Heart left ventricle (tissue), 13 donors: ENCODE results near the gene MYL9.

Source experiments
- POLR2A ChIP-seq, 2 donors: fragments of 450-650 bp; IDR thresholded peaks; one replicate each; pipeline ENCODE4 v1.6.1; 2017; ENCODE audit warnings: antibody characterized with exemption in 2 of 2, mild to moderate bottlenecking in 2 of 2, moderate library complexity in 2 of 2
- TF ChIP-seq, protein P1 (sequence below), 12 donors: fragments of 200-600 bp; sonication (generic) in 4 of 12; IDR thresholded peaks; one replicate each; pipeline versions ENCODE4 v1.5.0 to v1.8.0; 2018 to 2022; ENCODE audit warnings: antibody characterized with exemption in 12 of 12, mild to moderate bottlenecking in 5 of 12
- donor health status: ischemic (EF 13 %, LVEDD 7.1; RV severe dilation, severe dysfunction).
- donor health status: DM: no; HTN: yes; CAD: no.
- donor health status: DM: no; HTN: no; CAD: no.
- donor health status: ischemic (EF 25% LVEDD 6.9; RV normal size, moderate dysfunction).
- donor health status: ischemic (EF 25% LVEDD 5.7; RV mildly dilated, moderate dysfunction).
- donor health status: ischemic (EF 35%, LVEDD 5.7; RV mildly dilated, moderate dysfunction).
- donor health status: nonischemic (EF 11% LVEDD 7.7; RV severe dilation, severe dysfunction).
- donor health status: DM: yes; HTN: yes; CAD: no.
- donor health status: PGD.
- donor health status: ischemic (EF 29% LVEDD 5.4; RV normal size, mild dysfunction).
- donor health status: nonischemic (EF 23%, LVEDD 6.1; RV moderate dilation, normal function).

- TF ChIP-seq POLR2A (IDR thresholded peaks at IDR 0.05), result no peak
- TF ChIP-seq, protein P1, sequence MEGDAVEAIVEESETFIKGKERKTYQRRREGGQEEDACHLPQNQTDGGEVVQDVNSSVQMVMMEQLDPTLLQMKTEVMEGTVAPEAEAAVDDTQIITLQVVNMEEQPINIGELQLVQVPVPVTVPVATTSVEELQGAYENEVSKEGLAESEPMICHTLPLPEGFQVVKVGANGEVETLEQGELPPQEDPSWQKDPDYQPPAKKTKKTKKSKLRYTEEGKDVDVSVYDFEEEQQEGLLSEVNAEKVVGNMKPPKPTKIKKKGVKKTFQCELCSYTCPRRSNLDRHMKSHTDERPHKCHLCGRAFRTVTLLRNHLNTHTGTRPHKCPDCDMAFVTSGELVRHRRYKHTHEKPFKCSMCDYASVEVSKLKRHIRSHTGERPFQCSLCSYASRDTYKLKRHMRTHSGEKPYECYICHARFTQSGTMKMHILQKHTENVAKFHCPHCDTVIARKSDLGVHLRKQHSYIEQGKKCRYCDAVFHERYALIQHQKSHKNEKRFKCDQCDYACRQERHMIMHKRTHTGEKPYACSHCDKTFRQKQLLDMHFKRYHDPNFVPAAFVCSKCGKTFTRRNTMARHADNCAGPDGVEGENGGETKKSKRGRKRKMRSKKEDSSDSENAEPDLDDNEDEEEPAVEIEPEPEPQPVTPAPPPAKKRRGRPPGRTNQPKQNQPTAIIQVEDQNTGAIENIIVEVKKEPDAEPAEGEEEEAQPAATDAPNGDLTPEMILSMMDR (IDR thresholded peaks at IDR 0.05), result peak; percentile 20 to 62 (median 46)
Measured at GRCh38 chr20:36591854-36592641, 50.7 kb downstream of the MYL9 start.
